BJ (cell line): ENCODE results near the gene CALY. TPM values are rescaled to one million over a fixed set of nuclear protein-coding genes. Genes with fewer than 3 reads are reported as not detected.
"Not testable (repeated sequence)": the region's sequence is repeated elsewhere in the genome, so short reads cannot be mapped to it uniquely, and the experiment has no call there.

ENCODE experiments used
- CTCF ChIA-PET: fragments of 350-600 bp; formaldehyde crosslinking; extraction: SDS; loops from one replicate; lab custom pipeline; 2021; ENCODE audit warnings: antibody characterized with exemption, inconsistent platforms; lab: Yijun Ruan, JAX
- POLR2A ChIA-PET: fragments of 300-600 bp; sonication (Branson Sonifier 250); formaldehyde crosslinking; extraction: SDS; loops from one replicate; lab custom pipeline; 2021; ENCODE audit warnings: antibody characterized with exemption; lab: Charles Lee
- DNase-seq: peaks from one replicate; pipeline ENCODE4 v3.0.0-alpha.2; 2011; ENCODE audit warnings: low read depth
- H3K27me3 ChIP-seq: 2 replicates; pipeline ENCODE4 v1.6.0; 2011; ENCODE audit warnings: low read length; ENCODE audit not compliant: control insufficient read depth, insufficient read depth
- H3K36me3 ChIP-seq: 2 replicates; pipeline ENCODE4 v1.5.1; 2011; ENCODE audit warnings: low read length; ENCODE audit not compliant: control insufficient read depth, insufficient read depth
- H3K4me3 ChIP-seq: 2 replicates; pipeline ENCODE4 v1.5.1; 2011; ENCODE audit warnings: low read depth, mild to moderate bottlenecking, control low read depth, low read length
- polyA plus RNA-seq: library from polyadenylated mRNA; depleted of rRNA; stranded (reverse); fragments of >200 nt; gene quantifications from 2 replicates; pipeline ENCODE4 v1.2.3, GENCODE V29; 2011
- TF ChIP-seq, protein P1 (sequence below): IDR thresholded peaks from 2 replicates; pipeline ENCODE4 v1.5.1; 2011; ENCODE audit warnings: low read depth, mild to moderate bottlenecking, control low read depth, inconsistent platforms, low read length, moderate library complexity; ENCODE audit not compliant: insufficient read depth

Gene CALY
- polyA plus RNA-seq, 1 experiment: 0.91 TPM

DNA sequence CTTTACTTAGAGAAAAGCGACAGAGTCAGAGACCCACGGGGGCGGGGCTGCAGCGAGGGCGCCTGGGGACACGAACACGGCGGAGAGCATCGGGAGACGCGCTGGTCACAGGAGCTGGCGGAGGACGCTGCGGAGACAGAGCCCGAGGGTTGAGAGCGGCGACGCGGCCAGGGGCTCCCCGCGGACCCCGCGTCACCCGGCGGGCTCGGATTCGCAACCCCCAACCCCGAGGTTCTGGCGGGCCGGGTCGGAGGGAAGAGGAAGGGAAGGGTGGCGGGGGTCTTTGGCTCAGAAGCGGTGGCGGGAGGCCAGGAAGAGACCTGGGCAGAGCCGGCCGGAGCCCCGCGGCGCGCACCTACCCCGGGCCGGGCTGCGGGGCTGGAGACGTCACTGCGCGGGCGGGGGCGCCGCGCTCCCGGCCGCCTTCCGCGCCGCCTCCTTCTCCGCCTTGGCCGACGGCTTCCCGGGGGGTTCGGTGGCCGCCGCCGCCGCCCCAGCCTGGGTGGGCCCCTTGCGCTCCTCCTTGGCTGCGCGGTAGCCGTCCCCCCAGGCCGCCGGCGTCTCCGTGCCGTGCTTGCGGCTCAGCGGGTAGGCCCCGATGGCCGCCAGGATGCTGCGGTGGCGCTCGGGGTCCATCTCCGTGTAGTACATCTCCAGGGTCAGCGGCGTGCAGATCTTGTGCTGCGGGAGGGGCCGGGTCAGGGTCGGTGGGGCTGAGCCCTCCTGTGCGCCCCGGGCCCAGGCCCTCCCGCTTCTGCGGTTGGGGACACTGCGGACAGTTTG lies 11.1 kb downstream of the CALY start:
- peaks cover 8% of the 10 kb centered on the region for H3K27me3 ChIP-seq
- no peak for DNase-seq
- TF ChIP-seq, protein P1, sequence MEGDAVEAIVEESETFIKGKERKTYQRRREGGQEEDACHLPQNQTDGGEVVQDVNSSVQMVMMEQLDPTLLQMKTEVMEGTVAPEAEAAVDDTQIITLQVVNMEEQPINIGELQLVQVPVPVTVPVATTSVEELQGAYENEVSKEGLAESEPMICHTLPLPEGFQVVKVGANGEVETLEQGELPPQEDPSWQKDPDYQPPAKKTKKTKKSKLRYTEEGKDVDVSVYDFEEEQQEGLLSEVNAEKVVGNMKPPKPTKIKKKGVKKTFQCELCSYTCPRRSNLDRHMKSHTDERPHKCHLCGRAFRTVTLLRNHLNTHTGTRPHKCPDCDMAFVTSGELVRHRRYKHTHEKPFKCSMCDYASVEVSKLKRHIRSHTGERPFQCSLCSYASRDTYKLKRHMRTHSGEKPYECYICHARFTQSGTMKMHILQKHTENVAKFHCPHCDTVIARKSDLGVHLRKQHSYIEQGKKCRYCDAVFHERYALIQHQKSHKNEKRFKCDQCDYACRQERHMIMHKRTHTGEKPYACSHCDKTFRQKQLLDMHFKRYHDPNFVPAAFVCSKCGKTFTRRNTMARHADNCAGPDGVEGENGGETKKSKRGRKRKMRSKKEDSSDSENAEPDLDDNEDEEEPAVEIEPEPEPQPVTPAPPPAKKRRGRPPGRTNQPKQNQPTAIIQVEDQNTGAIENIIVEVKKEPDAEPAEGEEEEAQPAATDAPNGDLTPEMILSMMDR: no peak
- ChIA-PET CTCF (interaction anchor here (0.6 to 2.0 kb wide), 2 partner anchors 10 to 454 kb away, joined by 3 to 6 read pairs; no protein-coding TSS in a partner anchor), POLR2A (no interaction called here)
- H3K36me3 ChIP-seq: no peaks in the 10 kb centered on the region
- H3K4me3 ChIP-seq: peak overlapping the region; percentile 53

DNA sequence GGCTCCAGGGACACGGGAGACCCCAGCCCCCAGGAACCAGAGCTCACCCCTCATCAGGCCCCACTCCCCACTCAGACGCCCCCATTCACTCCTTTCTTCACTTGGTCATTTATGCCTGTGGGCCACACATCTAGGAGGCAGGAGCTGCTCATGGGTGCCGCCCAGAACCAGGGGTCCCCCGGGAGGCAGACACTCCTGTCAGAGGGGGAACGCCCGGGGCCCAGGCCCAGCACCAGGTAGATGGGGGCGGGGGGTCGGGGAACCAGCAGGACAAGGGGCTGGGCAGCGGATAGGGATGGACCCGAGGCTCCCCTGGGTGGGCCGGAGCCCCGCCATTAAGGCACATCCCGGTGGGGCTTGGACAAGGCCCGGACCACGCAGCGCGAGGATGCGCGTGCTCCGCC lies 11.8 kb downstream of the CALY start:
- H3K36me3 ChIP-seq: no peaks in the 10 kb centered on the region
- no peak for DNase-seq
- H3K4me3 ChIP-seq: peak overlapping the region; percentile 53
- ChIA-PET CTCF (interaction anchor here (1.3 to 2.0 kb wide), 2 partner anchors 9 to 17 kb away, joined by 5 to 6 read pairs; no protein-coding TSS in a partner anchor), POLR2A (interaction anchor here (0.6 kb wide), 1 partner anchor 110 kb away, joined by 6 read pairs; no protein-coding TSS in a partner anchor)
- peaks cover 8% of the 10 kb centered on the region for H3K27me3 ChIP-seq
- TF ChIP-seq, protein P1: no peak

DNA sequence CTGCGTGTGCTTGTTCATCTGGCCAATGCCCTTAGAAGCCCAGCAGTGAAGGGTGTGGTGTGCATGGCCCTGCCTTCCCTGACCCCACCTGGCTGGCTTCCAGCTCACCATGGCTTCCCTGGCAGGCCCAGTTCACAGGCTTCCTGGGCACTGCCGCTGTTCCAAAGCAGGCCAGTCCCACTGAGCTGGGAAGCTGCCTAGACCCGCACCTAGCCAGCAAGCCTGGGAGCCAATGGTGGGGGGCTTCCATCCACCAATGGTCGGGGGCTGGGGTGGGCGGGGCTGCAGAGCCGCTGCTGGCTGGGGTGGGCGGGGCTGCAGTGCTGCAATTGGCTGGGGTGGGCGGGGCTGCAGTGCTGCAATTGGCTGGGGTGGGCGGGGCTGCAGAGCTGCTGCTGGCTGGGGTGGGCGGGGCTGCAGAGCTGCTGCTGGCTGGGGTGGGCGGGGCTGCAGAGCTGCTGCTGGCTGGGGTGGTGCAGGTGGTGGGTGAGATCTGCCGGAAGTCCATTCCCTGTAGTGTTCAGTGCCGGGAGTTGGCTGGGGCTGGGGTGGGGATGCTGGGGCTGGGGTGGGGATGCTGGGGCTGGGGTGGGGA lies 12.4 kb downstream of the CALY start:
- TF ChIP-seq, protein P1: no peak
- CTCF ChIA-PET: interaction anchor here (0.6 to 2.0 kb wide), 3 partner anchors 9 to 16 kb away, joined by 3 to 6 read pairs (median 5); no protein-coding TSS in a partner anchor
- no peak for DNase-seq
- POLR2A ChIA-PET: interaction anchor here (0.6 kb wide), 1 partner anchor 110 kb away, joined by 6 read pairs; no protein-coding TSS in a partner anchor
- H3K27me3 ChIP-seq: peaks cover 8% of the 10 kb centered on the region
- H3K4me3 ChIP-seq: no peak overlapping the region
- no peaks in the 10 kb centered on the region for H3K36me3 ChIP-seq

DNA sequence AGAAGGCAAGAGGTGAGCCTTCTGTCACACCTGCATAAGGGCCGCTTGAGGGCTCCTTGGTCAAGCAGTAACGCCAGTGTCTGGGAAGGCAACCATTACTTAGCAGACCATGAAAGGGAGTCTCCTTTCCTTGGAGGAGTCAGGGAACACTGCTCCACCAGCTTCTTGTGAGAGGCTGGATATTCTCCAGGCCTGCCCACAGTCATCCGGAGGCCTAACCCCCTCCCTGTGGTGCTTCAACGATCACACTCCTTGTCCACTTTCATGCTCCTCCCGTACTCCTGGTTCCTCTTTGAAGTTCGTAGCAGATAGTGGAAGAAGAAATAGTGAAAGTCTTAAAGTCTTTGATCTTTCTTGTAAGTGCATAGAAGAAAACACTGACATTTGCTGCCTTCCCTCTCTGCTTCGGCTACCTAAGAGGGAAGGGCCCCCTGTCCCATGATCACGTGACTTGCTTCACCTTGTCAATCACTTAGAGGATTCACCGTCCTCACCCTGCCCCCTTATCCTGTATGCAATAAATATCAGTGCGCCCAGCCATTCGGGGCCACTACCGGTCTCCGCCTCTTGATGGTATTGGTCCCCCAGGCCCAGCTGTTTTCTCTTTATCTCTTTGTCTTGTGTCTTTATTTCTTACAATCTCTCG lies 14.5 kb downstream of the CALY start:
- H3K36me3 ChIP-seq, DNase-seq, H3K4me3 ChIP-seq, H3K27me3 ChIP-seq, POLR2A ChIA-PET: not testable (repeated sequence)
- CTCF ChIA-PET: interaction anchor here (1.3 kb wide), 1 partner anchor 179 kb away, joined by 4 read pairs; no protein-coding TSS in a partner anchor

DNA sequence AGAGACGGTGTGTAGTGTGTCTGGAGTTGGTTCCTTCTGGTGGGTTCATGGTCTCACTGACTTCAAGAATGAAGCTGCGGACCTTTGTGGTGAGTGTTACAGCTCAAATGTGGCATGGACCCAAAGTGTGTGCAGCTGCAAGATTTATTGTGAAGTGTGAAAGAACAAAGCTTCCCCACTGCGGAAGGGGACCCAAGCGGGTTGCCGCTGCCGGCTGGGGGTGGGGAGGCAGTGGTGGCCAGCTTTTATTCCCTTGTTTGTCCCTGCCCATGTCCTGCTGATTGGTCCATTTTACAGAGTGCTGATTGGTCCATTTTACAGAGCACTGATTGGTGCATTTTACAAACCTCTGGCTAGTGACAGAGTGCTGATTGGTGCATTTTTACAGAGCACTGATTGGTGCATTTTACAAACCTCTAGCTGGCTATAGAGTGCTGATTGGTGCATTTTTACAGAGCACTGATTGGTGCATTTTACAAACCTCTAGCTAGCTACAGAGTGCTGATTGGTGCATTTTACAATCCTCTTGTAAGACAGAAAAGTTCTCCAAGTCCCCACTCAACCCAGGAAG lies 15.8 kb downstream of the CALY start:
- POLR2A ChIA-PET: not testable (repeated sequence)

More for the DNA sequence above, 15.8 kb downstream of the CALY start:
- not testable (repeated sequence) for DNase-seq, H3K4me3 ChIP-seq, H3K27me3 ChIP-seq, H3K36me3 ChIP-seq
- CTCF ChIA-PET: interaction anchor here (1.3 to 1.9 kb wide), 3 partner anchors 9 to 177 kb away, joined by 3 to 6 read pairs (median 4); no protein-coding TSS in a partner anchor
